IMR-90 (cell line): ENCODE measurements around the gene PNPLA2. TPM values are rescaled to one million over a fixed set of nuclear protein-coding genes. Genes with fewer than 3 reads are reported as not detected.

Experiments used
- ATAC-seq: fragments of 200-7000 bp; cut with Tn5 transposase; 2 replicates; pipeline ENCODE4 v1.9.1; 2020; ENCODE audit warnings: low read depth, mild to moderate bottlenecking, moderate library complexity
- BruUV-seq: library from RNA; stranded (reverse); fragments of 400-500 nt; replicated peaks from 2 replicates; lab custom pipeline; 2021; lab: Mats Ljungman, UMichigan
- CTCF ChIA-PET: fragments of 300-600 bp; formaldehyde crosslinking; extraction: SDS; loops from one replicate; lab custom pipeline; 2021; ENCODE audit warnings: antibody characterized with exemption; lab: Yijun Ruan, JAX
- POLR2A ChIA-PET: fragments of 300-600 bp; sonication (Branson Sonifier 250); formaldehyde crosslinking; loops from one replicate; lab custom pipeline; 2022; ENCODE audit warnings: antibody characterized with exemption; ENCODE audit not compliant: unreplicated experiment; lab: Charles Lee
- DNase-seq: peaks from one replicate; pipeline ENCODE4 v3.0.0; 2013
- H2AFZ ChIP-seq: replicated peaks from 2 replicates; pipeline ENCODE3; 2013; ENCODE audit warnings: low read length, mild to moderate bottlenecking; ENCODE audit not compliant: poor library complexity
- H2AK5ac ChIP-seq: 2 replicates; pipeline ENCODE4 v1.6.1; 2013; ENCODE audit warnings: low read depth, low read length, inconsistent platforms
- H2AK9ac ChIP-seq: replicated peaks from 2 replicates; pipeline ENCODE3; 2013; ENCODE audit warnings: mild to moderate bottlenecking, low read depth, low read length, moderate library complexity; ENCODE audit not compliant: poor library complexity
- H2BK120ac ChIP-seq: 2 replicates; pipeline ENCODE4 v1.6.1; 2013; ENCODE audit warnings: low read depth, low read length, inconsistent platforms
- H2BK15ac ChIP-seq: 3 replicates; pipeline ENCODE4 v1.6.1; 2013; ENCODE audit warnings: low read depth, low read length, inconsistent platforms
- H2BK20ac ChIP-seq: 2 replicates; pipeline ENCODE4 v1.6.1; 2013; ENCODE audit warnings: low read depth, mild to moderate bottlenecking, inconsistent platforms, low read length, moderate library complexity
- H2BK5ac ChIP-seq: 2 replicates; pipeline ENCODE4 v1.6.1; 2013; ENCODE audit warnings: mild to moderate bottlenecking, low read depth, low read length, inconsistent platforms; ENCODE audit not compliant: poor library complexity, severe bottlenecking
- H3K14ac ChIP-seq: replicated peaks from 2 replicates; pipeline ENCODE4 v1.6.1; 2013; ENCODE audit warnings: low read depth, low read length, inconsistent platforms
- H3K18ac ChIP-seq: 2 replicates; pipeline ENCODE4 v1.6.1; 2013; ENCODE audit warnings: low read depth, low read length, control low read depth
- H3K23ac ChIP-seq: 2 replicates; pipeline ENCODE4 v1.6.1; 2013; ENCODE audit warnings: low read depth, low read length, inconsistent platforms
- H3K27ac ChIP-seq: 2 replicates; pipeline ENCODE4 v1.5.1; 2013; ENCODE audit warnings: mild to moderate bottlenecking, control low read depth, low read length; ENCODE audit not compliant: insufficient read depth
- H3K27me3 ChIP-seq: 2 replicates; pipeline ENCODE4 v1.6.1; 2013; ENCODE audit warnings: low read length; ENCODE audit not compliant: control insufficient read depth, insufficient read depth
- H3K36me3 ChIP-seq: 2 replicates; pipeline ENCODE4 v1.6.1; 2013; ENCODE audit warnings: low read length, mixed read lengths; ENCODE audit not compliant: control insufficient read depth, insufficient read depth
- H3K4ac ChIP-seq: 2 replicates; pipeline ENCODE4 v1.6.1; 2013; ENCODE audit warnings: low read depth, low read length, inconsistent platforms
- H3K4me1 ChIP-seq: 2 replicates; pipeline ENCODE4 v1.6.1; 2013; ENCODE audit warnings: low read length, mixed read lengths; ENCODE audit not compliant: control insufficient read depth, insufficient read depth
- H3K4me2 ChIP-seq: 2 replicates; pipeline ENCODE4 v1.6.1; 2013; ENCODE audit warnings: low read depth, mild to moderate bottlenecking, control low read depth, low read length, moderate library complexity
- H3K4me3 ChIP-seq: 2 replicates; pipeline ENCODE4 v1.5.1; 2013; ENCODE audit warnings: low read depth, mild to moderate bottlenecking, control low read depth, low read length, moderate library complexity; ENCODE audit not compliant: insufficient read depth
- H3K56ac ChIP-seq: 2 replicates; pipeline ENCODE4 v1.6.1; 2013; ENCODE audit warnings: low read length, inconsistent platforms; ENCODE audit not compliant: insufficient read depth; ENCODE audit errors: extremely low read depth
- H3K79me1 ChIP-seq, 2 experiments: 2 replicates each; pipeline ENCODE4 v1.6.1; 2013; ENCODE audit warnings: low read length in 2 of 2, inconsistent platforms in 1 of 2, low read depth in 1 of 2
- H3K9ac ChIP-seq: 2 replicates; pipeline ENCODE4 v1.6.1; 2013; ENCODE audit warnings: low read depth, low read length, control low read depth
- H3K9me1 ChIP-seq: 2 replicates; pipeline ENCODE4 v1.6.1; 2013; ENCODE audit warnings: low read length, inconsistent platforms; ENCODE audit not compliant: insufficient read depth
- H3K9me3 ChIP-seq: 2 replicates; pipeline ENCODE4 v1.6.1; 2013; ENCODE audit warnings: low read length; ENCODE audit not compliant: control insufficient read depth, insufficient read depth
- H4K20me1 ChIP-seq: 2 replicates; pipeline ENCODE4 v1.6.1; 2013; ENCODE audit warnings: low read length, inconsistent platforms; ENCODE audit not compliant: insufficient read depth
- H4K5ac ChIP-seq: 2 replicates; pipeline ENCODE4 v1.6.1; 2013; ENCODE audit warnings: mild to moderate bottlenecking, low read depth, low read length, control low read depth
- H4K8ac ChIP-seq, 2 experiments: 2 replicates each; pipeline ENCODE4 v1.6.1; 2013; ENCODE audit warnings: low read depth in 2 of 2, low read length in 2 of 2, control low read depth in 1 of 2, inconsistent platforms in 1 of 2
- H4K91ac ChIP-seq: 2 replicates; pipeline ENCODE4 v1.6.1; 2013; ENCODE audit warnings: low read depth, low read length, inconsistent platforms; ENCODE audit not compliant: insufficient read depth
- FOS ChIP-seq: fragments of 150-350 bp; IDR thresholded peaks from 2 replicates; pipeline ENCODE4 v1.6.1; 2016; ENCODE audit warnings: low read depth, low read length
- MAFK ChIP-seq: IDR thresholded peaks from 2 replicates; pipeline ENCODE4 v1.6.1; 2012; ENCODE audit warnings: low read depth, low read length, improper control_type of control experiment
- MAZ ChIP-seq: IDR thresholded peaks from 2 replicates; pipeline ENCODE4 v1.6.1; 2012; ENCODE audit warnings: low read depth, mild to moderate bottlenecking, low read length, improper control_type of control experiment, moderate library complexity, borderline replicate concordance
- MXI1 ChIP-seq: IDR thresholded peaks from 2 replicates; pipeline ENCODE4 v1.6.1; 2012; ENCODE audit warnings: low read depth, mild to moderate bottlenecking, low read length, moderate library complexity, borderline replicate concordance
- NFE2L2 ChIP-seq: fragments of 150-350 bp; IDR thresholded peaks from 2 replicates; pipeline ENCODE4 v1.6.1; 2016; ENCODE audit warnings: low read depth, mild to moderate bottlenecking, low read length
- POLR2A ChIP-seq: IDR thresholded peaks from 2 replicates; pipeline ENCODE4 v1.6.1; 2012; ENCODE audit warnings: mild to moderate bottlenecking, low read depth, low read length
- RAD21 ChIP-seq: IDR thresholded peaks from 2 replicates; pipeline ENCODE4 v1.6.1; 2012; ENCODE audit warnings: low read length, improper control_type of control experiment
- RCOR1 ChIP-seq: IDR thresholded peaks from 2 replicates; pipeline ENCODE4 v1.6.1; 2012; ENCODE audit warnings: mild to moderate bottlenecking, low read length, improper control_type of control experiment; ENCODE audit not compliant: insufficient replicate concordance
- WGBS, 2 experiments: methylation state at CpG; one replicate each; pipeline versions ENCODE4 v1.1.5 to v1.1.7; 2013; ENCODE audit warnings: missing lambda C conversion rate in 2 of 2; ENCODE audit not compliant: insufficient read length in 1 of 2; ENCODE audit errors: extremely low coverage in 2 of 2; 5-methylcytosine and 5-hydroxymethylcytosine counted together
- dilution Hi-C: fragments of 300-500 bp; cut with HindIII; formaldehyde crosslinking; loops from one replicate; pipeline ENCODE4 v1.14.3; 2018; ENCODE audit warnings: low sequenced_read_pairs; ENCODE audit not compliant: unreplicated experiment
- in situ Hi-C: fragments of 300-500 bp; cut with MboI; formaldehyde crosslinking; loops from 3 replicates; pipeline ENCODE4 v1.14.3; 2019; ENCODE audit warnings: low sequenced_read_pairs, inconsistent platforms, mixed read lengths
- intact Hi-C: fragments of 100-400 bp; cut with micrococcal nuclease; formaldehyde crosslinking; loops from 2 replicates; pipeline ENCODE4 v1.10.0; 2022
- polyA plus RNA-seq, 3 experiments: library from polyadenylated mRNA; depleted of rRNA; stranded (reverse); fragments of >200 nt; gene quantifications; 2 replicates each; pipeline ENCODE4 v1.2.3, GENCODE V29; 2012; ENCODE audit warnings: low replicate concordance in 1 of 3
- total RNA-seq: library from RNA; depleted of rRNA; stranded (reverse); fragments of >200 nt; gene quantifications from 2 replicates; pipeline ENCODE4 v1.2.3, GENCODE V29; 2012

Gene PNPLA2
- total and polyA plus RNA-seq, 2 of the 4 experiments (the other 2 are of a cell fraction), result 7.0 to 94.3 TPM

DNA sequence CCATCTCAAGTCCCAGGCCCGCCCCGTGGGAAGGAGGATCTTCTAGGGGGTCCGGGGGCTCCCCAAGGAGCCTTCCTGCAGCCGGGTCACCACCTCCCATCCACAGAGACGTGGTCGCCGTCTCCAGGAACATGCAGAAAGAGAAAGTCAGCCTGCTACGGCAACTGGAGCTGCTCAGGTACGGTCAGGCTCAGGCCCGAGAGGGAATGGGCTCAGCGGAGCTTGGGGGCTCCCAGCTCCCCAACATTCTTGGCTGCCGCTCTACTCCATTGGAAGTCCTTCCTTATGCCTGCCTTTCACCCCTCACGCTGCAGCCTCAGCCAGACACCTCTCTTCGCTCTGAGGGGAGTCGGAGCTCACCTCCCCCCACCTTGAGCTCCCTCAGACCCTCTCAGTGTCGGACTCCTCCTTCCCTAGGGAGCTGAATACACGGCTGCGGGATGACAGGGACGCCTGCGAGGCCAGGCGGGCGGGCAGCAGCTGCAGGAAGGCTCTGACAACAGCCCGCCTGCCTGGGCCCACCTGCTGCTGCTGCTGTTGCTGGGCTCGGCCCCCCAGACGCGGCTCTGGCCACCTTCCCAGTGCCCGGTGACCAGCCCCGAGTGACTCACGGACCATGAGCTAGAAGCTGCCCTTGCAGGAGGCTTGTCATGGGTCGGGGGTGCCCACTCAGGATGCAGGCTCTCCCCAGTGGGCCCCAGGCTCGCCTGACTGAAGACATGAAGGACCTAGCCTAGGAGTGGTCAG is 12.6 kb downstream of the PNPLA2 start:
- Histone ChIP-seq H3K27me3 (peaks cover 6% of the 10 kb centered on the region; the same call in 1 of the 2 replicates), H3K9me1 (peaks cover 15% of the 10 kb centered on the region; the same call in 1 of the 2 replicates), H2AK5ac (peak overlapping the region; percentile 99), H3K4me3 (no peak overlapping the region), H3K79me1 (peaks cover 5 to 35% of the 10 kb centered on the region in 2 experiments), H3K14ac (no peak overlapping the region), H3K4me1 (peaks cover 37% of the 10 kb centered on the region), H4K20me1 (peaks cover 42% of the 10 kb centered on the region), H2BK5ac (peak overlapping the region; percentile 80), H4K91ac (no peak overlapping the region), H2AFZ (peak overlapping the region; percentile 89), H4K5ac (peak overlapping the region; percentile 14; the same call in 1 of the 2 replicates), H3K56ac (no peak overlapping the region), H2BK120ac (no peak overlapping the region), H3K4me2 (peak overlapping the region; percentile 90), H3K36me3 (peaks cover 2% of the 10 kb centered on the region; the same call in 1 of the 2 replicates), H2BK15ac (no peak overlapping the region), H2BK20ac (no peak overlapping the region), H4K8ac (peak overlapping the region; percentile 59 to 93; a peak in 1 of 4 replicates), H3K4ac (peak overlapping the region; percentile 97; the same call in 1 of the 2 replicates), H3K27ac (peak overlapping the region; percentile 22; the same call in 1 of the 2 replicates), H3K9ac (no peak overlapping the region), H3K23ac (no peak overlapping the region), H2AK9ac (peak overlapping the region; percentile 100), H3K9me3 (no peaks in the 10 kb centered on the region), H3K18ac (no peak overlapping the region)
- 29% methylated on average over 20 of the region's 31 CpGs; no CpG with 5 or more reads in 1 of the 2 experiments for WGBS, 2 experiments
- in situ Hi-C loops, result no loop called here
- BruUV-seq, result no TSS peak
- ATAC-seq (no peak), DNase-seq (peak; percentile 80)
- intact Hi-C loops, result no loop called here
- dilution Hi-C loops, result no loop called here
- ChIA-PET POLR2A (interaction anchor here (1.4 kb wide), 1 partner anchor 12 kb away, joined by 8 read pairs; the partner anchor contains the start of gene PNPLA2), CTCF (no interaction called here)
- TF ChIP-seq RAD21, result no peak
- TF ChIP-seq FOS, result peak; percentile 68
- no peak for TF ChIP-seq MAFK
- TF ChIP-seq MAZ, result peak; percentile 59; the same call in 1 of the 2 replicates
- 0 out of 2 replicates have a peak, but pooled peaks have one; percentile 36 for TF ChIP-seq MXI1
- 0 out of 2 replicates have a peak, but pooled peaks have one; percentile 26 for TF ChIP-seq POLR2A
- TF ChIP-seq RCOR1, result peak; percentile 62
- no peak for TF ChIP-seq NFE2L2
